Activated CD4-positive, alpha-beta T cell treated with anti-CD3 and anti-CD28 coated beads, Interleukin-2, amount 10 ng/mL, durations not matched to agents 7 days and 5 days (primary cell): ENCODE data around the gene RGS9. TPM values are rescaled to one million over a fixed set of nuclear protein-coding genes. Genes with fewer than 3 reads are reported as not detected.
A peak's percentile ranks its signal among the peaks of the same experiment; 100 is the strongest.

Experiments used
- CTCF ChIA-PET: fragments of 350-600 bp; sonication (Branson Sonifier 250); formaldehyde crosslinking; loops from one replicate; lab custom pipeline; 2021; ENCODE audit warnings: antibody characterized with exemption; lab: Charles Lee
- POLR2A ChIA-PET: fragments of 350-600 bp; sonication (Branson Sonifier 250); formaldehyde crosslinking; loops from one replicate; lab custom pipeline; 2021; ENCODE audit warnings: antibody characterized with exemption; lab: Charles Lee
- DNase-seq: peaks from one replicate; pipeline ENCODE4 v3.0.0-alpha.2; 2020
- H3K27ac Mint-ChIP-seq: one replicate; pipeline ENCODE4 v1.8.0; 2021; ENCODE audit warnings: mild to moderate bottlenecking, moderate library complexity, mixed read lengths
- H3K27me3 Mint-ChIP-seq: one replicate; pipeline ENCODE4 v1.8.0; 2021; ENCODE audit warnings: mixed read lengths
- H3K36me3 Mint-ChIP-seq: one replicate; pipeline ENCODE4 v1.8.0; 2021; ENCODE audit warnings: low read depth, mixed read lengths
- H3K4me1 Mint-ChIP-seq: one replicate; pipeline ENCODE4 v1.8.0; 2021; ENCODE audit warnings: mixed read lengths
- H3K4me3 Mint-ChIP-seq: one replicate; pipeline ENCODE4 v1.8.0; 2021; ENCODE audit warnings: mild to moderate bottlenecking, moderate library complexity, mixed read lengths
- H3K9me3 Mint-ChIP-seq: one replicate; pipeline ENCODE4 v1.8.0; 2021; ENCODE audit warnings: mixed read lengths
- total RNA-seq, 2 experiments: library from RNA; stranded (reverse); gene quantifications; one replicate each; pipeline ENCODE4 v1.2.3, GENCODE V29; 2021

RGS9 gene
- total RNA-seq, 2 experiments from 2014 or later, result 6.0 to 6.3 TPM

- Mint-ChIP-seq H3K36me3 (no peaks in the 10 kb centered on the region), H3K27ac (no peak overlapping the region), H3K27me3 (peaks cover 11% of the 10 kb centered on the region), H3K9me3 (no peaks in the 10 kb centered on the region), H3K4me3 (no peak overlapping the region), H3K4me1 (peaks cover 4% of the 10 kb centered on the region)
- no peak for DNase-seq
- ChIA-PET POLR2A (no interaction called here), CTCF (interaction anchor here (1.0 to 1.4 kb wide), 2 partner anchors 71 to 290 kb away, joined by 4 read pairs; partner anchors contain the start of genes LRRC37A3 and RGS9)
These were observed 71.5 kb downstream of the RGS9 start for GRCh38 chr17:65208717-65209116.

- no peaks in the 10 kb centered on the region for H3K36me3 Mint-ChIP-seq
- H3K4me1 Mint-ChIP-seq, result peaks cover 3% of the 10 kb centered on the region
- H3K27ac Mint-ChIP-seq, result no peak overlapping the region
- H3K9me3 Mint-ChIP-seq, result no peaks in the 10 kb centered on the region
- peaks cover 35% of the 10 kb centered on the region for H3K27me3 Mint-ChIP-seq
- no peak for DNase-seq
- H3K4me3 Mint-ChIP-seq, result no peak overlapping the region
- CTCF ChIA-PET, result interaction anchor here (0.6 to 1.3 kb wide), 2 partner anchors 118 to 147 kb away, joined by 3 read pairs; no protein-coding TSS in a partner anchor
- POLR2A ChIA-PET, result interaction anchor here (0.6 kb wide), 1 partner anchor 256 kb away, joined by 5 read pairs; no protein-coding TSS in a partner anchor
These were observed 81.1 kb downstream of the RGS9 start for GRCh38 chr17:65218261-65218660.

- H3K27me3 Mint-ChIP-seq, result peaks cover 30% of the 10 kb centered on the region
- H3K9me3 Mint-ChIP-seq, result no peaks in the 10 kb centered on the region
- H3K36me3 Mint-ChIP-seq, result no peaks in the 10 kb centered on the region
- DNase-seq, result no peak
- no peaks in the 10 kb centered on the region for H3K4me1 Mint-ChIP-seq
- H3K27ac Mint-ChIP-seq, result no peak overlapping the region
- ChIA-PET POLR2A (no interaction called here), CTCF (interaction anchor here (0.6 kb wide), 1 partner anchor 146 kb away, joined by 3 read pairs; no protein-coding TSS in a partner anchor)
- no peak overlapping the region for H3K4me3 Mint-ChIP-seq
These were observed 82.0 kb downstream of the RGS9 start for GRCh38 chr17:65219124-65219523.

GRCh38 chr17:65219707-65220106 is 82.5 kb downstream of the RGS9 start:
- H3K36me3 Mint-ChIP-seq, result no peaks in the 10 kb centered on the region
- H3K27ac Mint-ChIP-seq, result no peak overlapping the region
- no peak for DNase-seq
- ChIA-PET CTCF (no interaction called here), POLR2A (no interaction called here)
- H3K4me3 Mint-ChIP-seq, result no peak overlapping the region
- peaks cover 27% of the 10 kb centered on the region for H3K27me3 Mint-ChIP-seq
- H3K4me1 Mint-ChIP-seq, result no peaks in the 10 kb centered on the region
- no peaks in the 10 kb centered on the region for H3K9me3 Mint-ChIP-seq

GRCh38 chr17:65220732-65221131 is 83.6 kb downstream of the RGS9 start:
- no peak overlapping the region for H3K4me3 Mint-ChIP-seq
- no peaks in the 10 kb centered on the region for H3K36me3 Mint-ChIP-seq
- no peaks in the 10 kb centered on the region for H3K4me1 Mint-ChIP-seq
- ChIA-PET POLR2A (no interaction called here), CTCF (no interaction called here)
- no peaks in the 10 kb centered on the region for H3K9me3 Mint-ChIP-seq
- no peak for DNase-seq
- H3K27me3 Mint-ChIP-seq, result peaks cover 22% of the 10 kb centered on the region
- H3K27ac Mint-ChIP-seq, result no peak overlapping the region

GRCh38 chr17:65222214-65222738 is 85.1 kb downstream of the RGS9 start:
- no peak overlapping the region for H3K27ac Mint-ChIP-seq
- CTCF ChIA-PET, result interaction anchor here (0.6 to 1.3 kb wide), 2 partner anchors 12 to 232 kb away, joined by 3 to 6 read pairs; no protein-coding TSS in a partner anchor
- no peaks in the 10 kb centered on the region for H3K36me3 Mint-ChIP-seq
- H3K4me3 Mint-ChIP-seq, result no peak overlapping the region
- POLR2A ChIA-PET, result no interaction called here
- H3K4me1 Mint-ChIP-seq, result no peaks in the 10 kb centered on the region
- H3K27me3 Mint-ChIP-seq, result peaks cover 22% of the 10 kb centered on the region
- DNase-seq, result no peak
- H3K9me3 Mint-ChIP-seq, result no peaks in the 10 kb centered on the region

GRCh38 chr17:65225061-65225460 is 87.9 kb downstream of the RGS9 start:
- Mint-ChIP-seq H3K27me3 (peaks cover 13% of the 10 kb centered on the region), H3K4me3 (no peak overlapping the region), H3K4me1 (peaks cover 22% of the 10 kb centered on the region), H3K9me3 (no peaks in the 10 kb centered on the region), H3K27ac (no peak overlapping the region), H3K36me3 (no peaks in the 10 kb centered on the region)
- ChIA-PET POLR2A (no interaction called here), CTCF (no interaction called here)
- no peak for DNase-seq

GRCh38 chr17:65226227-65226626 is 89.1 kb downstream of the RGS9 start:
- Mint-ChIP-seq H3K36me3 (no peaks in the 10 kb centered on the region), H3K27me3 (peaks cover 13% of the 10 kb centered on the region), H3K9me3 (no peaks in the 10 kb centered on the region), H3K27ac (no peak overlapping the region), H3K4me1 (peaks cover 25% of the 10 kb centered on the region), H3K4me3 (no peak overlapping the region)
- DNase-seq, result no peak
- POLR2A ChIA-PET, result no interaction called here
- CTCF ChIA-PET, result no interaction called here

GRCh38 chr17:65227637-65228036 is 90.5 kb downstream of the RGS9 start:
- Mint-ChIP-seq H3K36me3 (no peaks in the 10 kb centered on the region), H3K4me3 (no peak overlapping the region), H3K27ac (no peak overlapping the region), H3K4me1 (peaks cover 25% of the 10 kb centered on the region), H3K27me3 (peaks cover 13% of the 10 kb centered on the region), H3K9me3 (no peaks in the 10 kb centered on the region)
- ChIA-PET POLR2A (no interaction called here), CTCF (interaction anchor here (1.0 kb wide), 1 partner anchor 938 kb away, joined by 3 read pairs; no protein-coding TSS in a partner anchor)
- DNase-seq, result no peak

- Mint-ChIP-seq H3K27me3 (peaks cover 13% of the 10 kb centered on the region), H3K36me3 (no peaks in the 10 kb centered on the region), H3K4me3 (peak overlapping the region; percentile 19), H3K27ac (peak overlapping the region; percentile 28), H3K9me3 (no peaks in the 10 kb centered on the region), H3K4me1 (peaks cover 25% of the 10 kb centered on the region)
- POLR2A ChIA-PET, result no interaction called here
- CTCF ChIA-PET, result interaction anchor here (1.0 kb wide), 1 partner anchor 937 kb away, joined by 3 read pairs; no protein-coding TSS in a partner anchor
- DNase-seq, result no peak
These were observed 91.1 kb downstream of the RGS9 start for GRCh38 chr17:65228287-65228686.

GRCh38 chr17:65228734-65229620 is 91.8 kb downstream of the RGS9 start:
- H3K4me1 Mint-ChIP-seq, result peaks cover 25% of the 10 kb centered on the region
- H3K27me3 Mint-ChIP-seq, result peaks cover 13% of the 10 kb centered on the region
- ChIA-PET POLR2A (no interaction called here), CTCF (interaction anchor here (1.0 kb wide), 1 partner anchor 937 kb away, joined by 3 read pairs; no protein-coding TSS in a partner anchor)
- DNase-seq, result peak; percentile 48
- H3K9me3 Mint-ChIP-seq, result no peaks in the 10 kb centered on the region
- peak overlapping the region; percentile 19 for H3K4me3 Mint-ChIP-seq
- H3K27ac Mint-ChIP-seq, result peak overlapping the region; percentile 71
- no peaks in the 10 kb centered on the region for H3K36me3 Mint-ChIP-seq

- CTCF ChIA-PET, result no interaction called here
- Mint-ChIP-seq H3K4me1 (peaks cover 25% of the 10 kb centered on the region), H3K36me3 (no peaks in the 10 kb centered on the region), H3K9me3 (no peaks in the 10 kb centered on the region), H3K27me3 (peaks cover 13% of the 10 kb centered on the region), H3K27ac (peak overlapping the region; percentile 71), H3K4me3 (no peak overlapping the region)
- POLR2A ChIA-PET, result no interaction called here
- no peak for DNase-seq
These were observed 92.4 kb downstream of the RGS9 start for GRCh38 chr17:65229621-65229995.

- Mint-ChIP-seq H3K36me3 (no peaks in the 10 kb centered on the region), H3K4me3 (no peak overlapping the region), H3K9me3 (no peaks in the 10 kb centered on the region), H3K27ac (no peak overlapping the region), H3K4me1 (peaks cover 25% of the 10 kb centered on the region), H3K27me3 (peaks cover 13% of the 10 kb centered on the region)
- no peak for DNase-seq
- ChIA-PET POLR2A (no interaction called here), CTCF (no interaction called here)
These were observed 92.9 kb downstream of the RGS9 start for GRCh38 chr17:65230040-65230439.
